Neural cell (in vitro differentiated cells): ENCODE results near the gene UCK1. TPM values are rescaled to one million over a fixed set of nuclear protein-coding genes. Genes with fewer than 3 reads are reported as not detected.

ENCODE experiments used
- H2AFZ ChIP-seq: fragments of 200-600, 300-800 bp; sonication (generic), shearing (Covaris generic); 2 replicates; pipeline ENCODE4 v1.6.0; 2014; ENCODE audit warnings: low read depth, mild to moderate bottlenecking, antibody characterized with exemption, low read length, moderate library complexity
- H3F3A ChIP-seq: fragments of 200-600 bp; shearing (Covaris generic); 2 replicates; pipeline ENCODE4 v1.6.1; 2016; ENCODE audit warnings: mild to moderate bottlenecking, moderate library complexity, mixed read lengths, antibody characterized with exemption, low read length; ENCODE audit not compliant: insufficient read depth, poor library complexity, severe bottlenecking
- H3K27ac ChIP-seq: fragments of 200-600, 300-800 bp; sonication (generic), shearing (Covaris generic); 2 replicates; pipeline ENCODE4 v1.5.1; 2014; ENCODE audit warnings: mild to moderate bottlenecking, low read length, moderate library complexity
- H3K27me3 ChIP-seq: fragments of 300-800, 200-600 bp; sonication (generic), shearing (Covaris generic); 2 replicates; pipeline ENCODE4 v1.6.0; 2014; ENCODE audit warnings: mild to moderate bottlenecking, low read depth, low read length, moderate library complexity; ENCODE audit not compliant: insufficient read depth
- H3K36me3 ChIP-seq: fragments of 300-800, 200-600 bp; sonication (generic), shearing (Covaris generic); 2 replicates; pipeline ENCODE4 v1.5.1; 2014; ENCODE audit warnings: mild to moderate bottlenecking, antibody characterized with exemption, low read length, moderate library complexity; ENCODE audit not compliant: insufficient read depth
- H3K4me2 ChIP-seq: fragments of 300-800, 200-600 bp; sonication (generic), shearing (Covaris generic); 2 replicates; pipeline ENCODE4 v1.6.0; 2014; ENCODE audit warnings: mild to moderate bottlenecking, low read length
- H3K4me3 ChIP-seq: fragments of 300-800, 200-600 bp; sonication (generic), shearing (Covaris generic); 2 replicates; pipeline ENCODE4 v1.5.1; 2014; ENCODE audit warnings: mild to moderate bottlenecking, low read length, moderate library complexity
- H3K79me2 ChIP-seq: fragments of 200-600 bp; shearing (Covaris generic); replicated peaks from 2 replicates; pipeline ENCODE4 v1.6.0; 2014; ENCODE audit warnings: mild to moderate bottlenecking, low read length, moderate library complexity; ENCODE audit not compliant: insufficient read depth
- H3K9ac ChIP-seq: fragments of 300-800, 200-600 bp; sonication (generic), shearing (Covaris generic); 2 replicates; pipeline ENCODE4 v1.6.1; 2016; ENCODE audit warnings: mild to moderate bottlenecking, low read length, mixed read lengths
- H3K9me2 ChIP-seq: fragments of 200-600 bp; shearing (Covaris generic); 2 replicates; pipeline ENCODE4 v1.6.1; 2016; ENCODE audit warnings: mild to moderate bottlenecking, low read length, mixed read lengths; ENCODE audit not compliant: insufficient read depth
- H3K9me3 ChIP-seq: fragments of 200-600, 300-800 bp; sonication (generic), shearing (Covaris generic); 2 replicates; pipeline ENCODE4 v1.6.1; 2016; ENCODE audit warnings: mild to moderate bottlenecking, mixed run types, low read length, moderate library complexity, mixed read lengths
- H4K20me1 ChIP-seq: fragments of 200-600 bp; shearing (Covaris generic); 2 replicates; pipeline ENCODE4 v1.6.1; 2016; ENCODE audit warnings: mild to moderate bottlenecking, mixed run types; ENCODE audit not compliant: insufficient read depth
- CTCF ChIP-seq: fragments of 450-650 bp; IDR thresholded peaks from 2 replicates; pipeline ENCODE4 v1.5.1; 2014; ENCODE audit warnings: antibody characterized with exemption, mild to moderate bottlenecking, moderate library complexity; ENCODE audit not compliant: poor library complexity, severe bottlenecking
- EP300 ChIP-seq: fragments of 450-650 bp; conservative IDR thresholded peaks from 2 replicates; pipeline ENCODE4 v1.6.1; 2014; ENCODE audit warnings: antibody characterized with exemption, mild to moderate bottlenecking, moderate library complexity; ENCODE audit not compliant: poor library complexity, severe bottlenecking
- EZH2 ChIP-seq: fragments of 200-600, 300-800 bp; shearing (Covaris generic), sonication (generic); IDR thresholded peaks from 2 replicates; pipeline ENCODE4 v1.6.1; 2014; ENCODE audit warnings: antibody characterized with exemption, low read length, borderline replicate concordance, mild to moderate bottlenecking; ENCODE audit not compliant: insufficient read depth, poor library complexity, severe bottlenecking
- MXI1 ChIP-seq: fragments of 450-650 bp; conservative IDR thresholded peaks from 2 replicates; pipeline ENCODE4 v1.6.1; 2014; ENCODE audit warnings: antibody characterized with exemption, mild to moderate bottlenecking; ENCODE audit not compliant: poor library complexity, severe bottlenecking
- POLR2AphosphoS5 ChIP-seq: IDR thresholded peaks from 2 replicates; pipeline ENCODE4 v1.6.1; 2012
- RAD21 ChIP-seq: fragments of 450-650 bp; conservative IDR thresholded peaks from 2 replicates; pipeline ENCODE4 v1.6.1; 2014; ENCODE audit warnings: antibody characterized with exemption, mild to moderate bottlenecking, moderate library complexity
- REST ChIP-seq: IDR thresholded peaks from 2 replicates; pipeline ENCODE4 v1.6.1; 2012; ENCODE audit warnings: borderline replicate concordance
- SMC3 ChIP-seq: fragments of 450-650 bp; conservative IDR thresholded peaks from 2 replicates; pipeline ENCODE4 v1.6.1; 2014; ENCODE audit warnings: antibody characterized with exemption, mild to moderate bottlenecking, moderate library complexity; ENCODE audit not compliant: poor library complexity
- TAF1 ChIP-seq: IDR thresholded peaks from 2 replicates; pipeline ENCODE4 v1.6.1; 2012; ENCODE audit warnings: low read depth
- polyA plus RNA-seq: library from polyadenylated mRNA; depleted of rRNA; stranded (reverse); fragments of >200 nt; gene quantifications from 2 replicates; pipeline ENCODE4 v1.2.3, GENCODE V29; 2014

UCK1 gene
- polyA plus RNA-seq, 1 donor from 2014 or later = 45.9 TPM

GRCh38 chr9:131539223-131539923 lies 8.3 kb upstream of the UCK1 start:
- no peaks in the 10 kb centered on the region for H3K36me3 ChIP-seq
- no peak overlapping the region for H2AFZ ChIP-seq
- H3K4me3 ChIP-seq = no peak overlapping the region
- H4K20me1 ChIP-seq = no peaks in the 10 kb centered on the region
- H3K27ac ChIP-seq = no peak overlapping the region
- no peaks in the 10 kb centered on the region for H3F3A ChIP-seq
- no peak overlapping the region for H3K9ac ChIP-seq
- no peaks in the 10 kb centered on the region for H3K79me2 ChIP-seq
- H3K4me2 ChIP-seq = no peak overlapping the region
- peaks cover 5% of the 10 kb centered on the region for H3K27me3 ChIP-seq
- TF ChIP-seq EZH2 = no peak
- no peak for TF ChIP-seq MXI1
- TF ChIP-seq CTCF = no peak
- no peak for TF ChIP-seq REST
- no peak for TF ChIP-seq POLR2AphosphoS5
- no peak for TF ChIP-seq RAD21
- no peak for TF ChIP-seq SMC3
- TF ChIP-seq EP300 = no peak
- TF ChIP-seq TAF1 = no peak
- peaks cover 6% of the 10 kb centered on the region for H3K9me3 ChIP-seq
- no peaks in the 10 kb centered on the region for H3K9me2 ChIP-seq

- no peaks in the 10 kb centered on the region for H3K9me2 ChIP-seq
- H3K36me3 ChIP-seq = no peaks in the 10 kb centered on the region
- H3K9me3 ChIP-seq = no peaks in the 10 kb centered on the region
- H3K27ac ChIP-seq = no peak overlapping the region
- no peaks in the 10 kb centered on the region for H4K20me1 ChIP-seq
- H3K79me2 ChIP-seq = no peaks in the 10 kb centered on the region
- no peak overlapping the region for H3K9ac ChIP-seq
- H3F3A ChIP-seq = no peaks in the 10 kb centered on the region
- H3K4me2 ChIP-seq = no peak overlapping the region
- H2AFZ ChIP-seq = no peak overlapping the region
- TF ChIP-seq SMC3 = no peak
- no peak for TF ChIP-seq EP300
- no peak for TF ChIP-seq CTCF
- no peak for TF ChIP-seq MXI1
- TF ChIP-seq TAF1 = no peak
- TF ChIP-seq RAD21 = no peak
- TF ChIP-seq REST = no peak
- no peak for TF ChIP-seq EZH2
- no peak for TF ChIP-seq POLR2AphosphoS5
- H3K4me3 ChIP-seq = no peak overlapping the region
- no peaks in the 10 kb centered on the region for H3K27me3 ChIP-seq
Measured at GRCh38 chr9:131537946-131538345, 6.9 kb upstream of the UCK1 start.
